Astrocyte of the spinal cord (primary cell): Measurements from ENCODE around the gene ACD.

Experiments
- DNase-seq: peaks from one replicate; pipeline ENCODE4 v3.0.0; 2011; ENCODE audit warnings: low read depth, low spot score
- H3K4me3 ChIP-seq: 2 replicates; pipeline ENCODE4 v1.5.1; 2011; ENCODE audit warnings: low read depth, mild to moderate bottlenecking, low read length, moderate library complexity
- CTCF ChIP-seq: IDR thresholded peaks from 2 replicates; pipeline ENCODE4 v1.5.1; 2012; ENCODE audit warnings: low read depth, mild to moderate bottlenecking, low read length, inconsistent platforms
- in situ Hi-C: cut with HindIII; loops from 2 replicates; pipeline ENCODE4 v1.10.0; 2017; ENCODE audit warnings: low sequenced_read_pairs

Gene ACD

GRCh38 chr16:67653128-67653788 is 6.8 kb downstream of the ACD start:
- no peak for TF ChIP-seq CTCF
- in situ Hi-C loops, result no loop called here
- peak overlapping the region; percentile 48 for H3K4me3 ChIP-seq
- DNase-seq, result no peak

GRCh38 chr16:67652578-67653127 is 7.4 kb downstream of the ACD start:
- in situ Hi-C loops, result no loop called here
- no peak for TF ChIP-seq CTCF
- no peak for DNase-seq
- peak overlapping the region; percentile 48 for H3K4me3 ChIP-seq

GRCh38 chr16:67651847-67652246 is 8.2 kb downstream of the ACD start:
- no peak for DNase-seq
- TF ChIP-seq CTCF, result no peak
- in situ Hi-C loops, result no loop called here
- no peak overlapping the region for H3K4me3 ChIP-seq

- H3K4me3 ChIP-seq, result no peak overlapping the region
These were observed 9.0 kb downstream of the ACD start for GRCh38 chr16:67651039-67651438.

GRCh38 chr16:67650023-67650422 is 10.0 kb downstream of the ACD start:
- TF ChIP-seq CTCF, result no peak
- H3K4me3 ChIP-seq, result no peak overlapping the region
- no peak for DNase-seq
- in situ Hi-C loops, result no loop called here

More at GRCh38 chr16:67651039-67651438, 9.0 kb downstream of the ACD start:
- DNase-seq, result no peak
- in situ Hi-C loops, result no loop called here
- no peak for TF ChIP-seq CTCF

- no peak overlapping the region for H3K4me3 ChIP-seq
- no peak for TF ChIP-seq CTCF
- no peak for DNase-seq
- in situ Hi-C loops, result no loop called here
These were observed 10.5 kb downstream of the ACD start for GRCh38 chr16:67649494-67649931.
